HG03196 (cell line): ENCODE data around the gene FCHO2.

Experiments used
- ATAC-seq: cut with Tn5 transposase; IDR thresholded peaks from one replicate; pipeline ENCODE4 v1.9.1; 2021; ENCODE audit not compliant: unreplicated experiment

The FCHO2 gene

DNA sequence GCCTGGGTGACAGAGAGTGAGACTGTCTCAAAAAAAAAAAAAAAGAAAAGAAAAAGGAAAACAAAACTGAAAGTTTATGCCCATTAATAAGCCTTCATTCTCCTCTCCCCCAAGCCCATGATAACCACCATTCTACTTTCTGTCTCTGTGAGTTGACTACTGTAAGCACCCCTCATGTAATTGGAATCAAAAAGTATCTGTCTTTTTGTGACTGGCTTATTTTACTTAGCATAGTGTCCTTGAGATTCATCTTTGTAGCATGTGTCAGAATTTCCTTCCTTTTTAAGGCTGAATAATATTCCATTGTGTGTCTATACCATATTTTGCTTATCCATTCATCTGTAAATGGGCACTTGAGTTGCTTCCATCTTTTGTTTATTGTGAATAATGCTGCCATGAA lies 150.5 kb downstream of the FCHO2 start:
- no peak for ATAC-seq

DNA sequence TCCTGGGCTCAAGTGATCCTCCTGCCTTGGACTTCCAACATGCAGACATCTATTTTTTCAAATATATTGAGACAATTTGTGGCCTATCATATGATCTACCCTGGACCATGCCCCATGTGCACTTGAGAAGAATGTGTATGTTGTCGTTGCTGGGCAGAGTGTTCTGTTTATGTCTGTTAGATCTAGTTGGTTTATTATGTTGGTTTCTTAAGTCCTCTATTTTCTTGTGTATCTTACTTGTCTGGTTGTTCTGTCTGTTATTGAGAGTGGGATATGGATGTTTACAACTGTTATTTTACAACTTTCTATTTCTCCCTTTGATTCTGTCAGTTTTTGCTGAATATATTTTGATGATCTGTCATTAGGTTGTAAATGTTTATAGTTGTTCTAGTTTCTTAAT lies 154.3 kb downstream of the FCHO2 start:
- no peak for ATAC-seq

DNA sequence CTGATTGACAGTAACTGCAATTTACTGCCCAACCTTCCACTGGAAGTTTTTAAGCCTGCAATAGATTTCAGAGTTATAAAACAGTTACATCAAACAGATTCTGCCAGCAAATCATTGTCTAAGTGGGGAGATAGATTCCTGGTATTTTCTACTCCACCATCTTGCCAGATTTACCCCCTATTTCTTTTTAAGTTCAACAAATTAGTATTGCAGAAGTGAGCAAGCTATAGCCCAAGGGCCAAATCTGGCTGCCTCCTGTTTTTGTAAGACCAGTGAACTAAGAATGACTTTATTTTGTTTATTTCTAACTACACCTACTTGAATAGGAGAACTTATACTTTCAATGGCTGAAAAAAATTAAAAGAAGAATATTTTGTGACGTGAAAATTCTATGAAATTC lies 155.7 kb downstream of the FCHO2 start:
- no peak for ATAC-seq

- ATAC-seq: no peak
These were observed 156.5 kb downstream of the FCHO2 start for GRCh38 chr5:73112359-73112758.

DNA sequence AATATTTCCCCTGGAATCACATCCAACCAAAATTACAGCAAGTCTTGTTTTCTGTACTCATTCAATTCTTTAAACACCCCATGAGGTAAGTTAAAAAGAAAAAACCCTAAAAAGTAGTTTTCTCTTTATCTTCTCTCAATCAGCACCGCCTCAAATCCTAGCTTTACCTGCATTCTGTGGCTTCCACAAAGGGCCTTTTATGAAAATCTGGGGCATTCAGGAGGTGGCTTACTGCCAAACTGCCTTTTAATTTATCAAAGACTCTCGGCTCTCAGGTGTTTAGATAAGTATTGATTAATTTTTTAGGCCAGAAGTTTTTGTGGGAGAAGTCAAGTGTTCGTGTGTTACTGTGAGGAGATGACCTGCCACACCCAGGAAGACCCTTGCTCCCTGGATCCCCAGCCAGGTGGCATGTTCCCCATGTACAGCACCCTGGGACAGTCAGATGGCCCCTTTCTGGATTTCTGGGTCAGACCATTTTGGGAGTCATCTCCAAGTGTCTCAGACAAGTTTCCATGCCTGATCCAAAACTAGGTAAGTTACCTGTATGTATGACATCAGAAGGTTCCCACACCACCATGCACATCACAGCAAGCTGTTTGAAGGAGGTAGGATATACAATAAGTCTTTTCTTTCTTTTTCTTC lies 158.3 kb downstream of the FCHO2 start:
- ATAC-seq: no peak

GRCh38 chr5:73115399-73116051 lies 159.7 kb downstream of the FCHO2 start:
- no peak for ATAC-seq

DNA sequence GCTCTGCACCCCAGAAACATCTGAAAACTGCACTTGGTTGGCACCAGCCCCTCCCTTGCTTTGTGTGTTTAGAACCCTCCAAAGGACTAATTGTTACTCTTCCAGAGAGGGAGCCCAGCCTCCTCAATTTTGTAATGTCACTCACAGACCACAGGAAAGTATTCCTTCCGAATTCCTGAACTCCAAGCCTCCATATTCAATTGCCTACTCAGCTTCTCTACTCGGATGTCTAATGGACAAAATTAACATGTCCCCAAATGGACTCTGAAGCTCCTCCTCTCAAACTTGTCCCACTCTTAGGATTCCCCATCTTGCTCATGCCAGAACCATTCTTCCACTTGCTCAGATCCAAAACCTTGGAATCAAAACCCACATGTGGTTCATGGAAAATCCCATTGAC lies 160.7 kb downstream of the FCHO2 start:
- ATAC-seq: no peak

GRCh38 chr5:73117088-73117740 lies 161.4 kb downstream of the FCHO2 start:
- ATAC-seq: no peak

DNA sequence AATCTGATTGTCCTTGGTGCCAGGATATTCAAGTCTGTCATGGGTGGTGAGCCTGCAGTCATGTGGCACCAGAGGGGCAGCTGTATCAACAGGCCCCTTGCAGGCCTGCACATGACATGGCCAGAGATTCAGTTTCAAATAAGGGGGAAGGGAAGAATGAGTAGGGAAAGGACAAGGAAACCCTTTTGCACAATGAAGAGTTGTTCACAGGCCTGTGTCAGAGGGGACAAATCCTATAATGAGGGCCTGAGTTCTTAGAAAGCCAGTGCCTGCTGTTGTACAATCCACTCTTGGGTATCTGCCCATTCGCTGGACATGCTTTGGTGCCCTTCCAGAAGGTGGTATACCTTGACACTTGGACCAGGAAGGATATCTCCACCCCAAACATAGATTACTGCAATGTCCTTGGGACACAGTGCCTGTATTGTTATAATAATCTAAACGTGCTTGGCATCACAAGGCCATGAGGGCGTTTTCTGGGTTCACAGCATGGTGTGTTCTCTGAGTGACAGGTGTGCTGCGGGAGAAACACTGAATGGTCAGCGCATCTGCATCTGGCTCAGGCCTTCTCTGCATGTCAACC lies 162.6 kb downstream of the FCHO2 start:
- ATAC-seq: no peak

GRCh38 chr5:73119451-73120157 lies 163.8 kb downstream of the FCHO2 start:
- no peak for ATAC-seq

DNA sequence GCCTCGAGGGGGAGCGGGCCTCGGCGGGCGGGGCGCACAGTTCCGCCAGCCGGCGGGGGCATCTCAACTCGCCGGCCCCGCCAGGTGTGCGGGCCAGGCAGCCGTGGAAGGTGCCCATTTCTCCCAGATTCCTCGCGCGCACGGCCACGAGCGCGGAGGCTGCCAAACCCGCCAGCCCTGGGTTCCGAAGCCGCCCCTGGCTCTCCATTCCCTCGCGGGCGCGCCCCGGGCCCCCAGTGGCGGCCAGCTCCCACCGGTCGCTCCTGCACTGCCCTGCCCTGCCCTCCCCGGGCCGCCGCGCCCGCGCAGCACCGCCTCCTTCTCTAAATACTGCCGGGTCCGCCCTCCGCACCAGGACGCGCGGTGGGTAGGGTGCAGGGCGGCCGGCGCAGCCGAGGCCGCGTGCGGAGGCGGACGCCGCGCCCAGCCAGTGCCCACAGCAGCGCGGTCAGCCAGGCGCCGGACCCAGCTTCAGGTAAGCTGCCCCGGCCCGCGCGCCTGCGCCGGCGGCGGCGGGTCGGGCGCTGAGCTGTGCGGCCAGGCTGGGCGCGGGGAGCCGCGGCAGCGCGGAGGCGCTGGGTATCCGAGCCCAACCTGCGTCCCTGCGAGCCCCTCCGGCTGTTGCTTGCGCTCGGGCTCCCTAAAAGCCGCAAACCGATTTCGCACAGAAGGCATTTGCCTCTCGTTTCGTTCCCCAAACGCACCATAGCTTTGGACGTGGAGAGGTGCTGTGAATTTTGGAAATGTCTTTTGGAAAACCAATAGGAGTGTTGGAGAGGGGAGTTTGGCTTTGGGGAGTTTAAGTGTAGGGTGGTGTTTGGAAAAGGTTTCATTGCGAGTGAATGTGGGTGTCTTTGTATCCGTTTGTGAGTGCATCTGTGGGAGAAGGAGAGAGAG lies 164.6 kb downstream of the FCHO2 start, which contains the start of gene TMEM171:
Gene TMEM171 (plus strand): TSS at position 354 of the 897 bp plus-strand sequence. CDS start 2,799 bp downstream, outside the sequence.
- ATAC-seq: no peak

DNA sequence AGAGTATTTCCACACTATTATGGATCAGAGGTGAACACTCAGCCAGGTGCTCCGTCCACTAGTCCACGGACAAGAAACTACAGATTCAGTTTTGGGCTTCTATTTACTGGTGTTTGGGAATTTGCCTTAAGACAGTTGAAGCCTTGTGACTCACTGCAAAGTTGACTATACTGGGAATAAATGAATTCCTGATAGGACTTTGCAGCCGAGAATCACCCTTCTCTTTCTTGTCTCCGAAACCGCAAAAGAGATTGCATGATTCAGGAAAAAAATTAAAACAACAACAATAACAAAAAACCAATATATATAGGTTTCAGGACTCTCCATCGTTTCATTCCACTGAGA lies 165.2 kb downstream of the FCHO2 start:
- no peak for ATAC-seq

DNA sequence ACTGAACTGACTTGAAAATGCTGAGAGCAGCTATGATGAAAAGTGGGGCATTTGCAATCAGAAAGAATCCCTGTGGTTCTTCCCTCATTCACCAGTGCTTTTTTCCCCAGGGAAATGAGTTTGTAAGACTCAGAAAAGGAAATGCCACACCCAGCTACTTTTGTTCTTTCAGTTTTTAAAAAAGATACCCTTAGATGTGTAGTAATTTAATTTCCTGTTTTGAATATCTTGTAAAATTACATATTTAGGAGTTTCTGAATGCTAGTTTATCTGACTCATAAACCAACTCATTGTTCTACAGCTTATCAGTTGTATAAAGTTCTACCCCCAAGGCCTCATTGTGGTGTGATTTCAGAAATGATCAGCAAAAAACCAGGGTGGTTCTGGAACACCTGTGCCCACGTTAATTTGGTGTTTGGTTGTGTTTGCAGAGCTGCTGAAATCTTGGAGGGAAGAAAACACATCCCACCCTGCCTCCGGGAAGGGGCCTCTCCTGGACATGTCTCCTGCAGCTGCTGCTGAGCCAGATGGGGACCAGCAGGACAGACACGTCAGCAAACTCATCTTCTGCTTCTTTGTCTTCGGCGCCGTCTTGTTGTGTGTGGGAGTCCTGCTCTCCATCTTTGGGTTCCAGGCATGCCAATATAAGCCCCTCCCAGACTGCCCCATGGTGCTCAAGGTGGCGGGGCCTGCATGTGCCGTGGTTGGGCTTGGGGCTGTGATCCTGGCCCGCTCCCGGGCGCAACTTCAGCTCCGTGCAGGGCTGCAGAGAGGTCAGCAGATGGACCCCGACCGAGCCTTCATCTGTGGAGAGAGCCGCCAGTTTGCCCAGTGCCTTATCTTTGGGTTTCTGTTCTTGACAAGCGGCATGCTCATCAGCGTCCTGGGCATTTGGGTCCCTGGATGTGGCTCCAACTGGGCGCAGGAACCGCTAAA lies 167.3 kb downstream of the FCHO2 start:
- no peak for ATAC-seq

GRCh38 chr5:73125289-73125688 lies 169.4 kb downstream of the FCHO2 start:
- no peak for ATAC-seq

- ATAC-seq: no peak
These were observed 170.5 kb downstream of the FCHO2 start for GRCh38 chr5:73126381-73126780.

GRCh38 chr5:73126957-73127356 lies 171.1 kb downstream of the FCHO2 start:
- ATAC-seq: no peak

- ATAC-seq: no peak
These were observed 173.3 kb downstream of the FCHO2 start for GRCh38 chr5:73129143-73129542.

DNA sequence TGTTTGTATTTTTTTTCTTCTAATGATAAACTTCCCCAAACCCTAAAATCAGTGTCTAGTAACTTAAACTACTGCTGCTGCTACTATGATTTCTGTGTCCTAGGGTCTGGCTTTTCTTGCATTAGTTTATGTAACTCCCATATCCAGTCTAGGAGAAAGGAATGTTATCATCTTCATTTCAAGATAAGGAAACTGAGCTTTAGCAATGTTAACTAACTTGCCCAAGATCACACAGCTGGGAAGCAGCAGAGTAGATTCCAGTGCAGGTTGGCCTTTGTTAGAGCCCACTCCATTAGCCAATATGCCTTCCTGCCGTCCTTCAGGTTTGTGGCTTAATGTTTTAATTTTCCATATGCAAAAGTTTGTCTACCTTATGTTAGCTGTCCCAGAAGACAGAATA lies 175.0 kb downstream of the FCHO2 start:
- ATAC-seq: no peak

DNA sequence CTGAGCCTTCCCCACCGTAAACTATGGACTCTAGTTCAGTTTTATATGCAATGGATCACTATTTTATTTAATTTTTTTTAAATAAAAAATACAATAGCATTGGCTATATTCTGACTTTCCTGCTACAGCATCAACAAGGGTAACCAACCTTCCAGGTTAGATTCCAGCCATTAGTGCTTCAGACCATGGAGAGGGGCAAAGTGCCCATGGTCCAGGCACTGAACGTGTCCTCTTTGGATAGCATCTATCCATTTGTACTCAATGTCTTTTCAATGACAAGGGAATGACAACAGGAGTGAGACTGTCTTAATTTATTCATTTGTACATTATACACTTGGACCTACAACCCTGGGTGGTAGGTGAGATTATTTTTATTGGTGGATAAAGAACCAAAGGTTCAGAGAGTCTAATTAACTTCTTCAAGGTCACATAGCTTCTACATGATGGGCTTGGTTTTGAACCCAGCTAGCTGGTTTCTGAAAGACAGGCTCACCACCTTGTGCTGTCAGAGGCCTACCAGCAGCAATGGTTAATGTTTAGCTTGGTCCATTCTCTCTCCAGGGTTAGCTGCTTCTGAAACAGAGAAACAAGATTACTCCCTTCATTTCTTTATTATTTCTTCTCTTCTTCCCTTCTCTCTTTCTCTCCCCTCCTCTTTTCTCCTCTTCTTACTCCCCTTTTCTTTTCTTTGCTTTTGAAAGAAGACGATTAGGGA lies 176.0 kb downstream of the FCHO2 start:
- ATAC-seq: no peak
